ENCODE data around the gene ST6GALNAC4. TPM values are rescaled to one million over a fixed set of nuclear protein-coding genes. Genes with fewer than 3 reads are reported as not detected.
A peak's percentile ranks its signal among the peaks of the same experiment; 100 is the strongest.
"Not testable (repeated sequence)": the region's sequence is repeated elsewhere in the genome, so short reads cannot be mapped to it uniquely, and the experiment has no call there.

ST6GALNAC4 gene
- total and polyA plus RNA-seq, 7 donors = 8.9 to 52.6 (median 24.3) TPM

- ATAC-seq (no peak), DNase-seq (no peak)
- Histone ChIP-seq H3K36me3 (ENCODE audit: insufficient read depth in 1 of 2, low read depth in 1 of 2) (peaks cover 0 to 65% of the 10 kb centered on the region in 2 donors), H3K4me3 (no peak overlapping the region), H3K9me3 (no peaks in the 10 kb centered on the region), H3K27ac (no peak overlapping the region), H3K4me1 (peaks cover 38% of the 10 kb centered on the region), H3K27me3 (ENCODE audit: insufficient read depth in 3 of 3, low read length in 2 of 3) (no peaks in the 10 kb centered on the region)
- intact Hi-C loops (cut with DNase I) = loop anchor here (5.0 kb wide), 5 partner anchors 46 to 279 kb away; partner anchors contain the start of genes TOR2A (in 2 of the 2), CDK9 (in 1 of the 2), FPGS (in 1 of the 2) and ST6GALNAC4 (in 1 of the 2)
- WGBS, 3 donors = 76 to 86% (median 78%) methylated on average over 9 of the region's 9 CpGs
- TF ChIP-seq, protein P1, sequence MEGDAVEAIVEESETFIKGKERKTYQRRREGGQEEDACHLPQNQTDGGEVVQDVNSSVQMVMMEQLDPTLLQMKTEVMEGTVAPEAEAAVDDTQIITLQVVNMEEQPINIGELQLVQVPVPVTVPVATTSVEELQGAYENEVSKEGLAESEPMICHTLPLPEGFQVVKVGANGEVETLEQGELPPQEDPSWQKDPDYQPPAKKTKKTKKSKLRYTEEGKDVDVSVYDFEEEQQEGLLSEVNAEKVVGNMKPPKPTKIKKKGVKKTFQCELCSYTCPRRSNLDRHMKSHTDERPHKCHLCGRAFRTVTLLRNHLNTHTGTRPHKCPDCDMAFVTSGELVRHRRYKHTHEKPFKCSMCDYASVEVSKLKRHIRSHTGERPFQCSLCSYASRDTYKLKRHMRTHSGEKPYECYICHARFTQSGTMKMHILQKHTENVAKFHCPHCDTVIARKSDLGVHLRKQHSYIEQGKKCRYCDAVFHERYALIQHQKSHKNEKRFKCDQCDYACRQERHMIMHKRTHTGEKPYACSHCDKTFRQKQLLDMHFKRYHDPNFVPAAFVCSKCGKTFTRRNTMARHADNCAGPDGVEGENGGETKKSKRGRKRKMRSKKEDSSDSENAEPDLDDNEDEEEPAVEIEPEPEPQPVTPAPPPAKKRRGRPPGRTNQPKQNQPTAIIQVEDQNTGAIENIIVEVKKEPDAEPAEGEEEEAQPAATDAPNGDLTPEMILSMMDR (IDR thresholded peaks at IDR 0.05) = no peak
Observed at GRCh38 chr9:127871531-127871930, 45.3 kb downstream of the ST6GALNAC4 start.

- no peak overlapping the region for H3K4me3 ChIP-seq
- 74 to 88% (median 82%) methylated on average over 12 of the region's 12 CpGs for WGBS, 3 donors
- H3K27ac ChIP-seq = no peak overlapping the region
- ATAC-seq (no peak), DNase-seq (no peak)
- peaks cover 35% of the 10 kb centered on the region for H3K4me1 ChIP-seq
- TF ChIP-seq, protein P1 (IDR thresholded peaks at IDR 0.05) = no peak
- H3K36me3 ChIP-seq (ENCODE audit: insufficient read depth in 1 of 2, low read depth in 1 of 2) = peaks cover 0 to 70% of the 10 kb centered on the region in 2 donors
- H3K27me3 ChIP-seq (ENCODE audit: insufficient read depth in 3 of 3, low read length in 2 of 3) = no peaks in the 10 kb centered on the region
- H3K9me3 ChIP-seq = no peaks in the 10 kb centered on the region
- intact Hi-C loops (cut with DNase I) = loop anchor here (5.0 kb wide), 5 partner anchors 46 to 279 kb away; partner anchors contain the start of genes TOR2A (in 2 of the 2), CDK9 (in 1 of the 2), FPGS (in 1 of the 2) and ST6GALNAC4 (in 1 of the 2)
Observed at GRCh38 chr9:127870887-127871286, 46.0 kb downstream of the ST6GALNAC4 start.

- not testable (repeated sequence) for H3K27ac ChIP-seq, DNase-seq
- 46 to 70% (median 59%) methylated on average over 8 to 9 of the region's 9 CpGs for WGBS, 3 donors
Observed at GRCh38 chr9:127870153-127870491, 46.7 kb downstream of the ST6GALNAC4 start.

GRCh38 chr9:127869310-127870152 is 47.3 kb downstream of the ST6GALNAC4 start:
- H3K27ac ChIP-seq = no peak overlapping the region
- peaks cover 30% of the 10 kb centered on the region for H3K4me1 ChIP-seq
- DNase-seq (peak; percentile 91 to 96), ATAC-seq (peak; percentile 76 to 85 (median 79))
- intact Hi-C loops (cut with DNase I) = loop anchor here (5.0 kb wide), 5 partner anchors 48 to 277 kb away; partner anchors contain the start of genes FPGS (in 2 of the 2), TOR2A (in 2 of the 2), CDK9 (in 1 of the 2) and ST6GALNAC4 (in 1 of the 2)
- WGBS, 3 donors = 51 to 68% (median 55%) methylated on average over 18 of the region's 18 CpGs
- H3K9me3 ChIP-seq = no peaks in the 10 kb centered on the region
- no peak overlapping the region for H3K4me3 ChIP-seq
- peaks cover 0 to 74% of the 10 kb centered on the region in 2 donors for H3K36me3 ChIP-seq (ENCODE audit: insufficient read depth in 1 of 2, low read depth in 1 of 2)
- H3K27me3 ChIP-seq (ENCODE audit: insufficient read depth in 3 of 3, low read length in 2 of 3) = no peaks in the 10 kb centered on the region
- TF ChIP-seq, protein P1 (IDR thresholded peaks at IDR 0.05) = peak; percentile 78

More at GRCh38 chr9:127870153-127870491, 46.7 kb downstream of the ST6GALNAC4 start:
- H3K4me3 ChIP-seq; H3K27me3 ChIP-seq (ENCODE audit: insufficient read depth in 3 of 3, low read length in 2 of 3); H3K9me3 ChIP-seq; ATAC-seq: not testable (repeated sequence)
- Histone ChIP-seq H3K36me3 (ENCODE audit: insufficient read depth in 1 of 2, low read depth in 1 of 2) (peaks cover 0 to 70% of the 10 kb centered on the region in 2 donors), H3K4me1 (peaks cover 35% of the 10 kb centered on the region)
- intact Hi-C loops (cut with DNase I) = loop anchor here (5.0 kb wide), 5 partner anchors 47 to 278 kb away; partner anchors contain the start of genes TOR2A (in 2 of the 2), CDK9 (in 1 of the 2), FPGS (in 1 of the 2) and ST6GALNAC4 (in 1 of the 2)
